Activated CD8-positive, alpha-beta memory T cell treated with anti-CD3 and anti-CD28 coated beads for 4 hours (primary cell): ENCODE measurements around the gene BOLA1.
A peak's percentile ranks its signal among the peaks of the same experiment; 100 is the strongest.
"Not testable (repeated sequence)": the region's sequence is repeated elsewhere in the genome, so short reads cannot be mapped to it uniquely, and the experiment has no call there.

Experiments used
- DNase-seq, 2 donors: peaks; one replicate each; pipeline ENCODE4 v3.0.0-alpha.2; 2020; ENCODE audit warnings: low read depth in 2 of 2

The BOLA1 gene

GRCh38 chr1:149886396-149887195, 12.8 kb upstream of the BOLA1 start:
- peak; percentile 66 to 79 for DNase-seq

- not testable (repeated sequence) for DNase-seq
Measured at GRCh38 chr1:149887196-149887455, 12.2 kb upstream of the BOLA1 start.

DNA sequence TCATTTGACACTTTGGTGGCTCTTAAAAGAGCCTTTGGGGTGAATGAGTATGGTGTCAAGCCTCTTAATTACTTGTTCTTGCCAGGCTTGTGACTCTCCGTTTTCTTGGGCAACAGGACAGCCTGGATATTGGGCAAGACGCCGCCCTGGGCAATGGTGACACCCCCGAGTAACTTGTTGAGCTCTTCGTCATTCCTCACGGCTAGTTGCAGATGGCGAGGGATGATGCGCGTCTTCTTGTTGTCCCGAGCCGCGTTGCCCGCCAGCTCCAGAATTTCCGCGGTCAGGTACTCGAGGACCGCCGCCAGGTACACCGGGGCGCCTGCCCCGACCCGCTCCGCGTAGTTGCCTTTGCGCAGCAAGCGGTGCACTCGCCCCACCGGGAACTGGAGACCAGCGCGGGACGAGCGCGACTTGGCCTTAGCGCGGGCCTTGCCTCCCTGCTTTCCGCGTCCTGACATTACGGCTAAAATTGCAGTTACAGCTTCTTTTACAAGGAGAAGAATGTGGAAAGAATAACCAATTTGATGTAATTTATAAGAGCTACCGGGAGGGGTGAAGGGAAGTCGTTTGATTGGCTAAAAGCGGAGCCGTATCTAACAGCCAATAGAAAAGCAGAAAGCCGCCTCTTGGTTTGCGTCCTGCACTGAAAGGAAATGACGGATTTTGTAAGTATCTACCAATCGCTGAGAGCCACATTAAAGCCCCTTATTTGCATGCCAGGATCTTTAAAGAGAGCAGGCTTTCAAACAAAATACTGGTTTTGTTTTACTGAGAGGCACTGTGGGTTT, 11.7 kb upstream of the BOLA1 start:
- peak; percentile 41 to 62 for DNase-seq

DNA sequence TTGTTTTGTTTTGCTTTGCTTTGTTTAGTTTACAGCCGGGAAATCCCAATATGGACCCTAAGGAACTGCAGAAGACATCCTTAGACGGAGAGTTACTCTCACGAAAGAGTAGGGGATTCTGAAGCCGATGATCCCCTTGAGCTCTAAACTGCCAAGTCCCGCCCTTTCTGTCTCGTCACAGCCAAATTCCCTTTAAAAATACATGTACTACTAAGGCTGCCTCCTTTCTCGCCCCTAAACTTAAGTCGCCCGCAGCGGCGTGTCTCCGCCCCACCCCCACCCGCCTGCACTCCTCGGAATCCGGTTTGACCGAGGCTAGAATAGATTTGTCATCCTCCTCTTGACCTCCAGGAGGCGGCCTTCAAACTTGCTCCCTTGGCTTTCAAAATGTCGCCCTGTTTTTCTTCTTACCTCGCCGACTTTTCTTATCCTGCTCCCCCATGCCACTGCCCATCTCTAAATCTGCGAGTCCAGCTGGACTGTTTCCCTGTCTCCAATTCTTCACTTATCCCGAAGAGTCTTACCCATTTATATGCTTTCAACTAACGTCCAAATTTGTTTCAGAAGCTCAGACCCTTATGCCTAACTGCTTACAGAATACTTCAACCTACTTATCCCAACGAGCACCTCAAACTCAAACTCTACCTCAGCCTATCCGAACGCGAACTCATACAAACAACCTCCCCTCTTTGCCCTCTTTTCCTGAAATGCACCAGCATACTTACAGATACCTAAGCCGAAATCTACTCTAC, 10.9 kb upstream of the BOLA1 start:
- peak; percentile 24 to 50 for DNase-seq

GRCh38 chr1:149888999-149889289, 10.4 kb upstream of the BOLA1 start:
- no peak for DNase-seq

DNA sequence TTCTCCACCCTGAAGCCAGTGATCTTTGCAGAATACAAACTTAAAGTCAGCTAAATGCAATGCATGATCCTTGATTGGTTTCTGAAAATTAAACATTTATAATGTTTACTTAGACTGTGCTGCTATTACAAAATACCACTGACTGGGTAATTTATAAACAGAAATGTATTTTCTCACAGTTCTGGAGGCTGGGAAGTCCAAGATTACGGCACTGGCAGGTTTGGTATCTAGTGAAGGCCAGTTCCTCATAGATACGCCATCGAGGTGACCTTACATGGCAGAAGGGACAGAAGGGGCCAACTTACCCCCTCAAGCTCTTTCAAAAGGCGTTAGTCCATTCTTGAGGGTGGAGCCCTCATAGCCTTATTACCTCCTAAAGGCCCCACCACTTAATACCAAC, 2.8 kb upstream of the BOLA1 start:
- DNase-seq, result no peak

DNA sequence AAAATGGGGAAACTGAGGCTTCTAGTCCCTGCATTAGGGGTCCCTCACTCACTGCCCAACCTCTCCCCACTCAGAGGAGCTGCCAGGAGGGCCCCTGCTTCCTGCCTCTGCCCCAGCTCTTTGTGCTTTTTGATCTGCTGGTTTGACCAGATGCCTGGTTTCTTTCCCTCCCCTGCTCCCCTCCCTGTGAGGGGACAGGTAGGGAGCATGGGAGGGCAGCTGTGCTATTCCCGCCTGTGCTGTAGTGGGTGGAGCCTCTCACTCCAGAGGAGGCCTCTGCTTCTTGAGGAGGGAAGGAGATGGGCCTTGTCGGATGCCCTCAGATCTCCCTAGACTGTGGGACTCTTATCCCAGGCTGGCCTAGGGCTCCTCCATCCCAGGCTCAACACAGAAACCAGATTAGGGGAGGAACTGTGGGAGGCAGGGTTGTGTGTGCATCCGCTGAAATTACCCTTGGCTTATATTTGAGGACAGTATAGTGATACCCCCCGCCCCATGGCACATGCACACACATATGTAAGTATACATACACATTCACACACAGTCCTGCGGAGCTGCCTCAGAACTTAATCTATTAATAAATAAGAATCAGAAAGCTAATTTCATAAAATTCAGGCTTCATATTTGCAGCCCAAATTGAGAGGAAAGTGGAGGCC, 4.6 kb downstream of the BOLA1 start:
- no peak for DNase-seq

- no peak for DNase-seq
Measured at GRCh38 chr1:149906570-149907075, 7.3 kb downstream of the BOLA1 start.

DNA sequence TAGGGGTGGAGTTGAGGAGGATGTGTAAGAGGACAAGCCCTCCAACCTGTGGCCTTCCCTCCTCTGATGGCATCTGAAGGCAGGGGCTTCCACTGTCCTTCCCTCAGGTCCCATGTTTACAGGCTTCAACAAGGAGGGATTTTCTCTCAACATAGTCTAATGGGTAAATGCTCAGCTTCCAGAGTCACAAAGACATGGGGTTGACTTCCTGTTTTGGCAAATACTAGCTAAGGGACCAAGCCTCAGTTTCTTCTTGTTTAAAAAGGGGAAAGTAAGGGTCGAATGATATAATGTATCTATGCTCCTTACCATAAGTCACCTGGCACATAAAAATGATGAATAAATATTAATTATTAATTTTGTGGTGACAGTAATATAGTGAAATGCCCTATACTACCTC, 15.2 kb downstream of the BOLA1 start:
- no peak for DNase-seq

DNA sequence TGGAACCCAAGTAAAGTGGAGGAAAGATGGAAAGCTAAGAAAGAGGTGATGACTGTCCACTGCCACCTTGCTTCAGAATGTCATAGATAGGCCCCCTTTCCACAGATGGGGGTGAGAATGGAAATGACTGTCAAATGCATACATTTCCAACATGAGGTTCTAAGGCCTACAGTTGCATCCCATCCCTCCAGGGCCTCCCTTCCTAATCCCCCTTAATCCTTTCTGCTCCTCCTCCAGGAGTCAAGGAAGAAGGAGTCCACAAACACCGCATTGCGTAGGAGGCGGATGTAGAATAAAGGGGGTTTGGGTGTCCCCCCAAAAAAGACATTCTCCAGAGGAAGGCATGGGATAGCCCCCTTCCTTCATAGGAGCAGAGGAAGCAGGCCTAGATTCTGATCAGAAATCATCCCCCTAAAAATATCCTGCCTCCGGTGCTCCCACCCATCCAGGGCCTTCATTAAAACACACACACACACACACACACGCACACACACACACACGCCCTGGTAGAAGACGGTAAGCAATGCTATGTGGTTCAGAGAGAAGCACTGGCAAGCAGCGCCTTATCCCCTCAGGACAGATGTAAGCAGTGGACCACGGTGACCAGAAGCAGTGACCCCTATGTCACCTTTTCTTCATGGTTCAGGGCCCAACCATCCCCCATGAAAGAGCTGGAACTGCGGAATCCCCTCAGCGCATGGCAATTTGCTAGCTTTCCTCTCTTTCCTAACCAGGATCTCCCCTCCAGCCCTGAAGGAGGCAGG, 16.2 kb downstream of the BOLA1 start:
- no peak for DNase-seq

DNA sequence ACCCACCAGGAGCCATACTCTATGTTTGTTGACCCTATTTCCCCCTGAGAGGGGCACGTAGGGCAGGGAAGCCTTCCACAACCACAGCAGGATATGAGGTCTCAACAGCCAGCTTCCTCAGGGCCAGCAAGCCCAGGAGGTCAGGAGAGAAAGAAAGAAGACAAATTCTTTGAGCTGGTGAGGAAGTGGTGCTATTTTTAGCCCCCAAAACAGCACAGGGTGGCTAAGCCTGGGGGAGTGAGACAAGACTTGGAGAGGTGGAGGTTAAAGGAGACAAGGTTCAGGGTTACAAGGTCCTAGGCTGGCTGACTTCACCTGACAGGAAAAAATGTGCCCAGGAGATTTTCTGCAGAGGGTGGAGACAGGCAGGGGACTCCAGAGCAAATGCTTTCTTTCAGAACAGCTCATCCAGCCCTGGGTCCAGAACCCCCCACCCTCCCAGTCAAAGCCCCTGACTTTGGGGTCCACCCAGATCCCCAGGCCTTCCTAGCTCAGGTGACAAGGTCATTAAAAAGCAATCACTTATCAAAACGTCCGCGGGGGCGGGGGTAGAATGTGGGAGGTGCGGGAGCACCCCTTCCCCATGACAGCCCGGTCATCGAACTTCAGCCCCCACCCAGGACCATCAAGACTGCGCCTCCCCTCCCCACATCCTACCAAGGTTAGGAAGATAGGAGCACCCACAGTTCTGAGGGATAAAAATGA, 17.0 kb downstream of the BOLA1 start:
- no peak for DNase-seq

DNA sequence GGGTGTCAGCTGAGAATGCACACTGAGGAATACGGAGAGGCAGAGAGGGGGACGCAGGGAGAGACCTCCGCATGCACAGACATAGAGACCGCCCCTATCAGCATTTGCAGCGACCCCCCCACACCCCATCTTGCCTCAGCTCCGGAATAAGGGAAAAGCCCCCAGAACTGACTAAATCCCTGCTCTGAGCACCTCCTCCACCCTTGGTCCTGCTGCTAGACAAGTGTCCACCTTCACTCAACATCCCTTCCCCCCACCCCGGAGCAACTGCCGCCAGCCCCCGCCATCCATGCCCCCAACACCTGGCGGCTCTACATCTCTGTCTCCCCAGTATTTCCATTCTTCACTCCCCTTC, 17.5 kb downstream of the BOLA1 start:
- no peak for DNase-seq

DNA sequence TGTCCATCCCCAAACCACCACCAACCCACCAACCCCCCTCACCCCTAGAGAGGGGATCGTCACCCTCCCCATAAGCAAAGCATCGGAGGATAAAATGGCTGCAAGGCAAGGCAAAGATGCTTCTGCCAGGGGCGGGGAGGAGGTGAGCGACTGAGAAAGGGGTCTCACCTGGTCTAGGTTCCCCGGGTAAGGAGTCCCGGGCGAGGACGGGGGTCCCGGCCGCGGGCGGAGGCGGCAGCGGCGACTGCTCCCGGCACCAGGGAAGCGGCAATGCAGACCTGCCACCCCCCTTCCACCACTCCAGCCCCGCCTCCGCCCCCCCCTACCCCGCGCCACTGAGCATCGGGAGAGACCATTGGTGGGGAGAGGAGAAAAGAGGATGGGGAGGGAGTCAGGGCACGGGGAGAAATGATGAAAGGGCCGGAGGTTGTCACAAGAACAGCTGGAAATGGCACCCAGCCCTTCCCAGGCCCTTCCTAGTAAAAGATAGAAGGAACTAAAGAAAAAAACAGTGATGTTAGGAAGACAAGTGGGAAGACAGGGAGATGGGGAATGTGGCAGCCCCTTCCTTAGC, 18.3 kb downstream of the BOLA1 start, which contains the start of gene SV2A:
SV2A (minus strand) TSS at position 274 of the 574 bp plus-strand sequence. CDS start 4,004 bp downstream, outside the sequence.
- DNase-seq, result no peak

DNA sequence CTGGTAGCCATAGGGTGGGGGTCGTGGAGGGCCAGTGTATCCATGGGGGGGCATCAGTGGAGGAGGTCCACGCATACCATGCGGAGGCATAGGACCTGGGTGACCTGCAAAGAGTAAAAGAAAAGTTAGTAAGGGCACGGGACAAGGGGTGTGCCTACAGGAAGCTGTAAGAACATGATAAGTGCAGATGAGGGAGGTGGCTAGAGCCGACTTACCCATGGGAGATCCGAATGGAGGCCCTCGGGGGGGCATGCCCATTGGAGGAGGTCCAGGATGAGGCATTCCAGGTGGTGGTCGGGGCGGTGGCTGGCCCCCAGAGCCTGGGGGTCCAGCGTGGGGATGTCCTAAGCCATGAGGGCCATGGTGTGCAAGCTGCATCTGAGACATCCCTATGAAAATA, 24.3 kb downstream of the BOLA1 start:
- no peak for DNase-seq

GRCh38 chr1:149925345-149925744, 26.0 kb downstream of the BOLA1 start:
- no peak for DNase-seq

- DNase-seq, result no peak
Measured at GRCh38 chr1:149925751-149926150, 26.4 kb downstream of the BOLA1 start.

DNA sequence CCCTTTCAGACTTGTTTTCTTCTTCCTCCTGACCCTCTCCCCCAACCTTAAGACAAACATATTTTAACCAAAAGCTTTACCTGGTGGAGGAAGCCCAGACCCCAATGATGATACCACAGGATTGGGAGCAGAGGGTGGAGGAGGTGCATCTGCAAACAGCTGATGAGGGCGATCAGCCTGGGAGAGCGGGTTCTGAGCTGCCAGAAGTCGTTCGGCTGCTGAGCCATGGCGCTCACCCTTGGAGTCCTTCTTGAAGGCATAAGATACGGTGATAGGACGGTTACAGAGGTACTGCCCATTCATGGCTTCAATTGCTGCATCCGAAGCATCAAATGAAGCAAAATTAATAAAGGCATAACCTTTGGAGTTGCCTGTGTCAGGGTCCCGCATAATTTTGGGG, 26.9 kb downstream of the BOLA1 start:
- DNase-seq, result no peak

GRCh38 chr1:149927056-149927562, 27.7 kb downstream of the BOLA1 start:
- no peak for DNase-seq

- peak; percentile 91 to 93 for DNase-seq
Measured at GRCh38 chr1:149927563-149928400, 28.4 kb downstream of the BOLA1 start, which contains the start of gene SF3B4. Gene SF3B4, minus strand, starts transcription at chr1:149927803. Its CDS starts 44 bp downstream, at chr1:149927759.
